Activated naive CD8-positive, alpha-beta T cell treated with anti-CD3 and anti-CD28 coated beads, Interleukin-2, amount 10 ng/mL, durations not matched to agents 7 days and 5 days (primary cell): ENCODE data around the gene ARL15. TPM values are rescaled to one million over a fixed set of nuclear protein-coding genes. Genes with fewer than 3 reads are reported as not detected.
"Not testable (repeated sequence)": the region's sequence is repeated elsewhere in the genome, so short reads cannot be mapped to it uniquely, and the experiment has no call there.

Experiments used
- ATAC-seq: fragments of 150-1000 bp; cut with Tn5 transposase; one replicate; pipeline ENCODE4 v1.10.0; 2021; ENCODE audit warnings: low read depth, moderate library complexity
- POLR2A ChIA-PET: fragments of 350-600 bp; sonication (Branson Sonifier 250); formaldehyde crosslinking; loops from one replicate; lab custom pipeline; 2021; ENCODE audit warnings: antibody characterized with exemption; lab: Charles Lee
- DNase-seq: peaks from one replicate; pipeline ENCODE4 v3.0.0; 2021
- H3K27ac Mint-ChIP-seq: one replicate; pipeline ENCODE4 v1.8.0; 2022; ENCODE audit warnings: mild to moderate bottlenecking, mixed read lengths
- H3K27me3 Mint-ChIP-seq: one replicate; pipeline ENCODE4 v1.8.0; 2022; ENCODE audit warnings: mild to moderate bottlenecking, moderate library complexity, mixed read lengths
- H3K36me3 Mint-ChIP-seq: one replicate; pipeline ENCODE4 v1.8.0; 2021; ENCODE audit warnings: mild to moderate bottlenecking, mixed read lengths
- H3K4me1 Mint-ChIP-seq: one replicate; pipeline ENCODE4 v1.8.0; 2021; ENCODE audit warnings: mixed read lengths
- H3K4me3 Mint-ChIP-seq: one replicate; pipeline ENCODE4 v1.8.0; 2022; ENCODE audit warnings: mild to moderate bottlenecking, moderate library complexity, mixed read lengths
- H3K9me3 Mint-ChIP-seq: one replicate; pipeline ENCODE4 v1.8.0; 2021; ENCODE audit warnings: mixed read lengths
- total RNA-seq, 2 experiments: library from RNA; stranded (reverse); gene quantifications; one replicate each; pipeline ENCODE4 v1.2.3, GENCODE V29; 2021

Gene ARL15
- total RNA-seq, 2 experiments from 2014 or later = 9.8 to 12.2 TPM

DNA sequence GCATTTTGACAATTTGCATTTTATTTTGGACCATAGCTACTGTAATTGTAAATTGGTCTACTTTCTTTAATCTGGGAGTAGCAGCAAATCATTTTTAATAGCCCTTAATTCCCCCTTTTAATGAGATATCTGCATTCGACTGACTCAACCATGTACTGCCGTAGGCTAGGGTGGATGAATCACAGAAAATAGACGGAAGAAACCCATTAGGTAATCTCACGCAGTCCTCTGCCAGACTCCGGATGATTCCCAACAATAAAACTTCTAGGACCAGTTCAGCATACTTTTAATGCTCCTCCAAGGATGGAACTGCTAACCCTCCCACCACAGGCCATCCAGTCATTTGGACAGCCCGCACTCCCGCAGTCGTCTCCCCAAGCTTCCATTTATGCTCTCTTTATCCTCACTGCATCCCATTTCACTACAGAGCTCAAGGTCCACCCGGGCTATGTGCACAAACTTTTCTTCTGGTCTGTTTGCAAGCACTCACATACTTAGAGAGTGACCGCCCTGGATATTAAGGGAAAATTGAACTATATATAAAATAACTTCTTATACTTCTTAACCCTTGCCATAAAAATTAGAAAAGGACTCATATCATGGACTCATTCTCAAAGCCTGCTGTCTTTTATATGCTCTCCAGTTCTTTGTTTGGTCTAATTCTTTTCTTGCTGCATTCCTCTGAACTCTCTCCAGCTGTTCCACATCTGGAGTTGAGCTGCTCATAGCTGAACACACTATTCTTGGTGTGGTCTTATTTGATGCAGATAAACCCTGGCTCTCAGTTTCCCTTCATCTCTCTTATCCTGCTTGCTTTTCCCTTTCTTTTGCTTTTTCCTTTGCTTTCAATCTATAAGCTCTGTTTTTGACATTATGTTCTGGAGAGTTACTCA is 326.6 kb downstream of the ARL15 start:
- Mint-ChIP-seq H3K4me3 (no peak overlapping the region), H3K4me1 (no peaks in the 10 kb centered on the region), H3K9me3 (peaks cover 7% of the 10 kb centered on the region), H3K27ac (no peak overlapping the region), H3K36me3 (peaks cover 7% of the 10 kb centered on the region), H3K27me3 (no peaks in the 10 kb centered on the region)
- ATAC-seq = no peak
- POLR2A ChIA-PET = no interaction called here
- DNase-seq = no peak

- ATAC-seq, H3K4me1 Mint-ChIP-seq, POLR2A ChIA-PET, H3K27ac Mint-ChIP-seq, H3K9me3 Mint-ChIP-seq, H3K4me3 Mint-ChIP-seq, H3K36me3 Mint-ChIP-seq, DNase-seq, H3K27me3 Mint-ChIP-seq: not testable (repeated sequence)
Observed at GRCh38 chr5:53982319-53982718, 328.1 kb downstream of the ARL15 start.

GRCh38 chr5:53980061-53980460 is 330.3 kb downstream of the ARL15 start:
- Mint-ChIP-seq H3K9me3 (peaks cover 8% of the 10 kb centered on the region), H3K4me3 (no peak overlapping the region), H3K4me1 (no peaks in the 10 kb centered on the region), H3K27me3 (no peaks in the 10 kb centered on the region), H3K27ac (no peak overlapping the region), H3K36me3 (peaks cover 8% of the 10 kb centered on the region)
- POLR2A ChIA-PET = no interaction called here
- no peak for ATAC-seq
- no peak for DNase-seq

GRCh38 chr5:53974021-53974420 is 336.4 kb downstream of the ARL15 start:
- Mint-ChIP-seq H3K9me3 (peaks cover 2% of the 10 kb centered on the region), H3K27me3 (no peaks in the 10 kb centered on the region), H3K36me3 (peaks cover 2% of the 10 kb centered on the region), H3K4me1 (peaks cover 1% of the 10 kb centered on the region), H3K4me3 (no peak overlapping the region), H3K27ac (no peak overlapping the region)
- no peak for ATAC-seq
- POLR2A ChIA-PET = no interaction called here
- no peak for DNase-seq

GRCh38 chr5:53972314-53972713 is 338.1 kb downstream of the ARL15 start:
- Mint-ChIP-seq H3K4me1 (peaks cover 1% of the 10 kb centered on the region), H3K9me3 (peaks cover 2% of the 10 kb centered on the region), H3K36me3 (peaks cover 2% of the 10 kb centered on the region), H3K27ac (no peak overlapping the region), H3K27me3 (no peaks in the 10 kb centered on the region), H3K4me3 (no peak overlapping the region)
- POLR2A ChIA-PET = no interaction called here
- no peak for ATAC-seq
- DNase-seq = no peak

- ATAC-seq (no peak), DNase-seq (no peak)
- peaks cover 1% of the 10 kb centered on the region for H3K9me3 Mint-ChIP-seq
- peaks cover 1% of the 10 kb centered on the region for H3K4me1 Mint-ChIP-seq
- POLR2A ChIA-PET = no interaction called here
- no peak overlapping the region for H3K4me3 Mint-ChIP-seq
- peaks cover 2% of the 10 kb centered on the region for H3K36me3 Mint-ChIP-seq
- no peaks in the 10 kb centered on the region for H3K27me3 Mint-ChIP-seq
- no peak overlapping the region for H3K27ac Mint-ChIP-seq
Observed at GRCh38 chr5:53971551-53971950, 338.8 kb downstream of the ARL15 start.

DNA sequence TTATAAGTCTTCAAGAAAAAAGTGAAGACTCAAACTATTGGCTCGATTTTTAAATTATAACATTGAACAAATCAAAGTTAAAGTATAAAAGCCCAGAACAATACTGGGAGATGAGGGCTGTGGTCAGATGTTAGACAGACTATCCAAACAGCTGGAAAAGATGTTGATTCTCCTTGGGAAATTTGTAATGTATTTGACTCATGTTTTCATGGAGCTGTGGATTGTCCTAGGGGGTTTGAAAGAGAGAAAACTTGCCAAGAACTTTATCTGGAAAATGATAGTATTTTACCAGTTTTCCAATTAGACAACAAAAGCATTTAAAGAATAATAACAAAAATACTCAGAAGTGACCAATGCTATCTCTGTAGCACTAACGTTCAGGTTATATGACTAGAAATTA is 339.2 kb downstream of the ARL15 start:
- Mint-ChIP-seq H3K27me3 (no peaks in the 10 kb centered on the region), H3K4me3 (no peak overlapping the region), H3K9me3 (no peaks in the 10 kb centered on the region), H3K4me1 (peaks cover 1% of the 10 kb centered on the region), H3K27ac (no peak overlapping the region), H3K36me3 (no peaks in the 10 kb centered on the region)
- DNase-seq = no peak
- ATAC-seq = no peak
- POLR2A ChIA-PET = no interaction called here

GRCh38 chr5:53970475-53970874 is 339.9 kb downstream of the ARL15 start:
- ATAC-seq (no peak), DNase-seq (no peak)
- H3K9me3 Mint-ChIP-seq = peaks cover 2% of the 10 kb centered on the region
- no peak overlapping the region for H3K27ac Mint-ChIP-seq
- POLR2A ChIA-PET = no interaction called here
- no peaks in the 10 kb centered on the region for H3K36me3 Mint-ChIP-seq
- no peaks in the 10 kb centered on the region for H3K27me3 Mint-ChIP-seq
- H3K4me1 Mint-ChIP-seq = peaks cover 1% of the 10 kb centered on the region
- H3K4me3 Mint-ChIP-seq = no peak overlapping the region

DNA sequence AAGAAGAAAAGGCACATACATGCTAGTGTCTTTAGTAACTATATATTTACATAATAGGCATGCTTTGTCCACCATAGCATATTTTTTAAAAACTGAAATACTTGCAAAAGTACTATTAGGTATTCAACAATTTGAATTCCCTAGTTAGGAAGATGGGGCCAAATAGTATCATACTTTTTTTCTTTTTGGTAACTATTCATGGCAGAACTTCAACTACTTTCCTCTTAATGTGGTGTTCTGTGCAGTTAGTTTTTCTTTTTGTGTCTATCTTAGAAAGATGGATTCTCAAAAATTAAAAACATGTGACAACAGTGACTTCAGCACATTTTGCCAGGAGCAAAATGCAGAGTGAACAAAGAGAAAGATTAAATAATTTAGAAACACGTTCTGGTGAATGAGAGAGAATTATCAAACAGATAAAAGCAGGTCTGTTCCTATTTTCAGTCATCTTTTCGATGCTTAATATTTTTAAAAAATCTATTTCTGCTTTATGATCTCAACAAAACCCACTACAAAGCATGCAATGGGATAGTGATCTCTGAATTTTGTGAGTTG is 341.1 kb downstream of the ARL15 start:
- H3K4me3 Mint-ChIP-seq = no peak overlapping the region
- no peak overlapping the region for H3K27ac Mint-ChIP-seq
- POLR2A ChIA-PET = no interaction called here
- no peaks in the 10 kb centered on the region for H3K4me1 Mint-ChIP-seq
- H3K36me3 Mint-ChIP-seq = peaks cover 1% of the 10 kb centered on the region
- DNase-seq (no peak), ATAC-seq (no peak)
- H3K9me3 Mint-ChIP-seq = peaks cover 3% of the 10 kb centered on the region
- H3K27me3 Mint-ChIP-seq = no peaks in the 10 kb centered on the region

DNA sequence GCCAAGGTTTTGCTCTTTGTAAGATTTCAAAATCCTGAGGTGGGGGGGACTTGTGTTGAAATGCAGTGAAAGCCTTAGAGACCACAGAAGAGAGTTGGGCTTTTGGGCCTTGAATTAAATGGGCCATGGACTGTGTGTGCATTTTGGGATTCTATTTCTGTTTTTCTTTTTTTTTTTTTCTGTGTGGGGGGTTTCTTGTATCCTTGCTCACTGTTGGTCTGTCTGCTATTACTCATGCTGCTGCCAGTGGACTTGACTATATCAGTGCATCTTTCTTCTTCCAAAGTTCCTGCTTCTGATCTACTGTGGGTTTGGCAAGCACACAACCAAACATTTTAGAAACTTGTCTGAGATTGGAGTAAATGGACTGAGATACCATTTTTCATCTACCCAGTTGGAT is 344.9 kb downstream of the ARL15 start:
- no peak overlapping the region for H3K4me3 Mint-ChIP-seq
- no peaks in the 10 kb centered on the region for H3K27me3 Mint-ChIP-seq
- DNase-seq (no peak), ATAC-seq (no peak)
- no peak overlapping the region for H3K27ac Mint-ChIP-seq
- peaks cover 1% of the 10 kb centered on the region for H3K36me3 Mint-ChIP-seq
- POLR2A ChIA-PET = no interaction called here
- H3K4me1 Mint-ChIP-seq = no peaks in the 10 kb centered on the region
- H3K9me3 Mint-ChIP-seq = peaks cover 3% of the 10 kb centered on the region

DNA sequence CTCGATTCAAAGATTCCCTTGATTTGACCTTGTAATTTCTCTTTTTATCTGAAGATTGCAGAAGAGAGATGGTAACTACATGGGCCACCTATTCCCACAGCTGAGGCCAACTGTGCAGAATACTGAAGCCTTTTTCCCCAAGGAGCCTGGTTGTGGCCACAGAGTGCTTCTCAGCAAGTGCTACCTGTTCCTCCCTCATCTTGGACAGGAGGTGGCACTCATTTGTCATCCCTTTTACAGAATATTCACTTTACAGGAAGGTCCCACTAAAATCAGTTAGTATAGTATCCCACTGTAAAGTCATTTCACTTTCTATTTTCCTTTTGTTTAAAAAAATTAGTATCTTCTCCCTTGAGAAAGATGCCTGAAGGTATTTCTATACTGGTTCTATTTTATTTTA is 346.4 kb downstream of the ARL15 start:
- ATAC-seq = no peak
- no peak for DNase-seq
- Mint-ChIP-seq H3K27me3 (no peaks in the 10 kb centered on the region), H3K4me1 (no peaks in the 10 kb centered on the region), H3K4me3 (no peak overlapping the region), H3K36me3 (peaks cover 1% of the 10 kb centered on the region), H3K9me3 (peaks cover 3% of the 10 kb centered on the region), H3K27ac (no peak overlapping the region)
- POLR2A ChIA-PET = no interaction called here

DNA sequence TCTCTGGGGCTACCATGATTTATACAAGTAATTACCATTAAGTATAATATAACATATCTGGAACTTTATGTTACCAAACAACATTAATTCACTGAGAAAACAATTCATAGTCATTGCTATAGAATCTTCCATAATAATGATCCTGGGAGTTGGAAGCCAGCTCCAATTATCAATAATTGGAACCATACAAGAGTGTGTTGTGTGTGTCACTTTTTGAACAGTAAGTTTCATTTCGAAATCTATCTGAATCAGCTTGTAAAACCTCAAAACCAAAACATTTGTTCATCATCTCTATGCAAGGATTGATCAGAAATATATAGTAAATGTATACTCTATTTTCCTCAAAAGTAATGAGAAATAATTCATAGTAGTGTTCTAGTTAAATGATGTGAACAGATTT is 348.1 kb downstream of the ARL15 start:
- Mint-ChIP-seq H3K36me3 (peaks cover 3% of the 10 kb centered on the region), H3K27ac (no peak overlapping the region), H3K4me1 (no peaks in the 10 kb centered on the region), H3K4me3 (no peak overlapping the region), H3K9me3 (peaks cover 8% of the 10 kb centered on the region), H3K27me3 (no peaks in the 10 kb centered on the region)
- DNase-seq (no peak), ATAC-seq (no peak)
- POLR2A ChIA-PET = no interaction called here

DNA sequence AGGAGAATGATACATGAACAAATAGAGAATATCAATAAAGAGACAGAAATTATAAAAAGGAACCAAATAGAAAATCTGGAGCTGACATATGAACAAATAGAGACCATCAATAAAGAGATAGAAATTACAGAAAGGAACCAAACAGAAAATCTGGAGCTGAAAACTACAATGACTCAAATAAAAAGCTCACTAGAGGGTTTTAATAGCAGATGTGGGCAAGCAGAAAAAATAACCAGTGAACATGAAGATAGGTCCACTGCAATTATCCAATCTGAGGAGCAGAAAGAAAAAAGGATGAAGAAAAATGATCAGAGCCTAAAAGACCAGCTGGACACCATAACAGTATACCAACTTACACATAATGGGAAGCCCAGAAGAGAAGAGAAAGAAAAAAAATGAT is 353.7 kb downstream of the ARL15 start:
- Mint-ChIP-seq H3K4me3 (no peak overlapping the region), H3K4me1 (no peaks in the 10 kb centered on the region), H3K27me3 (no peaks in the 10 kb centered on the region), H3K36me3 (peaks cover 5% of the 10 kb centered on the region), H3K9me3 (peaks cover 16% of the 10 kb centered on the region), H3K27ac (no peak overlapping the region)
- ATAC-seq = no peak
- no peak for DNase-seq
- POLR2A ChIA-PET = no interaction called here

GRCh38 chr5:53956196-53956595 is 354.2 kb downstream of the ARL15 start:
- POLR2A ChIA-PET = no interaction called here

More at GRCh38 chr5:53956196-53956595, 354.2 kb downstream of the ARL15 start:
- H3K27me3 Mint-ChIP-seq = no peaks in the 10 kb centered on the region
- H3K4me1 Mint-ChIP-seq = no peaks in the 10 kb centered on the region
- peaks cover 16% of the 10 kb centered on the region for H3K9me3 Mint-ChIP-seq
- H3K27ac Mint-ChIP-seq = no peak overlapping the region
- no peak for ATAC-seq
- H3K36me3 Mint-ChIP-seq = peaks cover 5% of the 10 kb centered on the region
- H3K4me3 Mint-ChIP-seq = no peak overlapping the region
- DNase-seq = no peak
